ENCODE data around the gene TNPO2. TPM values are rescaled to one million over a fixed set of nuclear protein-coding genes. Genes with fewer than 3 reads are reported as not detected.

Gene TNPO2
- total and polyA plus RNA-seq, 2 experiments from 2014 or later = 37.1 to 83.0 TPM

DNA sequence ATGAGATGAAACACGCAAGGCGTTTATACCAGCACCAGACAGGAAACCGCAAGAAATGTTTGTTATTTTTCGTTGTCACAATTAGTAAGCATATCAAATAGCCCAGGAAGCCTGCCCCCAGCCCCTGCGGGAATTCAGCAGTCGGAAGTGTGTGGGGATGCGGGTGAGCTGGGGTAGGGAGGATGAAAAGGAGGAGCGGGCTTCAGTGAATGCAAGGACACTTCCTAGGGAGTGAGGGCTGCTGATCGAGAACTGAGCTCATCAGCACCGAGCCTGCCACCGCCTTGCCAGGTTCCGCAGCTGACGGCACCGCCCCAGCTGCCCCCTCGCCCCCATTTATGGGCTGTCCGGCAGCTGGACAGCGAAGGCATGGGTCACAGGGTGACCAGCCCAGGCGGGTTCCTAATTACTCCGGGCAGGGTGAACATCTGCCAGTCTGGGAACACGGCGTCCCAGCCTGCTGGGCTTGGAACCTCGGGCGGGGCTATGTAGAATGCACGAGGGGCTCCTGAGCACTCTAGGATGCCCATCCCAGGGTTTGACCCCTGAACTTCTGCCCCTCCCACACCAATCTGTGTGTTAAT, 26.3 kb upstream of the TNPO2 start:
- Histone ChIP-seq H2AFZ (0 out of 2 replicates have a peak overlapping the region, but pooled peaks have one; percentile 18), H3K36me3 (ENCODE audit: insufficient read depth) (no peaks in the 10 kb centered on the region), H3K9me2 (ENCODE audit: insufficient read depth) (no peaks in the 10 kb centered on the region), H3F3A (replicated peaks; ENCODE audit: low read depth) (no peaks in the 10 kb centered on the region), H3K4me3 (no peak overlapping the region), H4K20me1 (replicated peaks; ENCODE audit: insufficient read depth) (no peaks in the 10 kb centered on the region; the same call in 1 of the 2 replicates), H3K27ac (ENCODE audit: low read depth) (no peak overlapping the region), H3K27me3 (ENCODE audit: insufficient read depth) (peaks cover 11% of the 10 kb centered on the region; the same call in 1 of the 2 replicates), H3K4me1 (ENCODE audit: insufficient read depth) (no peaks in the 10 kb centered on the region; the same call in 1 of the 2 replicates), H3K79me2 (replicated peaks; ENCODE audit: insufficient read depth) (no peaks in the 10 kb centered on the region), H3K4me2 (no peak overlapping the region)
- no peak for ATAC-seq
- Mint-ChIP-seq H3K4me1 (peaks cover 14% of the 10 kb centered on the region; the same call in 2 of the 3 replicates), H3K27me3 (ENCODE audit: insufficient read depth, low read depth, poor library complexity) (peaks cover 18% of the 10 kb centered on the region), H3K4me3 (no peak overlapping the region; the same call in 2 of the 3 replicates), H3K36me3 (ENCODE audit: low read depth) (peaks cover 32% of the 10 kb centered on the region), H3K9me3 (no peaks in the 10 kb centered on the region), H3K27ac (no peak overlapping the region)
- peak; percentile 42 for DNase-seq (ENCODE audit: low spot score)
- TF ChIP-seq, protein P1, sequence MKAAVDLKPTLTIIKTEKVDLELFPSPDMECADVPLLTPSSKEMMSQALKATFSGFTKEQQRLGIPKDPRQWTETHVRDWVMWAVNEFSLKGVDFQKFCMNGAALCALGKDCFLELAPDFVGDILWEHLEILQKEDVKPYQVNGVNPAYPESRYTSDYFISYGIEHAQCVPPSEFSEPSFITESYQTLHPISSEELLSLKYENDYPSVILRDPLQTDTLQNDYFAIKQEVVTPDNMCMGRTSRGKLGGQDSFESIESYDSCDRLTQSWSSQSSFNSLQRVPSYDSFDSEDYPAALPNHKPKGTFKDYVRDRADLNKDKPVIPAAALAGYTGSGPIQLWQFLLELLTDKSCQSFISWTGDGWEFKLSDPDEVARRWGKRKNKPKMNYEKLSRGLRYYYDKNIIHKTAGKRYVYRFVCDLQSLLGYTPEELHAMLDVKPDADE (IDR thresholded peaks at IDR 0.05) = no peak
- TF ChIP-seq JUNB (IDR thresholded peaks at IDR 0.05; ENCODE audit: unreplicated experiment) (no peak), NANOG (IDR thresholded peaks at IDR 0.05; ENCODE audit: borderline replicate concordance) (no peak), ZNF331 (CRISPR knock-in tag; IDR thresholded peaks at IDR 0.05; ENCODE audit: low read depth) (no peak), EZH2 (IDR thresholded peaks at IDR 0.05; ENCODE audit: low read depth, unreplicated experiment) (no peak), POLR2AphosphoS5 (IDR thresholded peaks at IDR 0.05; ENCODE audit: low read depth) (no peak), EZH2phosphoT487 (IDR thresholded peaks at IDR 0.05; ENCODE audit: unreplicated experiment) (no peak), STAT1 (IDR thresholded peaks at IDR 0.05; ENCODE audit: unreplicated experiment) (no peak), ZNF114 (CRISPR knock-in tag; IDR thresholded peaks at IDR 0.05) (no peak), CREB1 (CRISPR knock-in tag; IDR thresholded peaks at IDR 0.05; ENCODE audit: low read depth) (no peak)
- TF ChIP-seq, protein P2, sequence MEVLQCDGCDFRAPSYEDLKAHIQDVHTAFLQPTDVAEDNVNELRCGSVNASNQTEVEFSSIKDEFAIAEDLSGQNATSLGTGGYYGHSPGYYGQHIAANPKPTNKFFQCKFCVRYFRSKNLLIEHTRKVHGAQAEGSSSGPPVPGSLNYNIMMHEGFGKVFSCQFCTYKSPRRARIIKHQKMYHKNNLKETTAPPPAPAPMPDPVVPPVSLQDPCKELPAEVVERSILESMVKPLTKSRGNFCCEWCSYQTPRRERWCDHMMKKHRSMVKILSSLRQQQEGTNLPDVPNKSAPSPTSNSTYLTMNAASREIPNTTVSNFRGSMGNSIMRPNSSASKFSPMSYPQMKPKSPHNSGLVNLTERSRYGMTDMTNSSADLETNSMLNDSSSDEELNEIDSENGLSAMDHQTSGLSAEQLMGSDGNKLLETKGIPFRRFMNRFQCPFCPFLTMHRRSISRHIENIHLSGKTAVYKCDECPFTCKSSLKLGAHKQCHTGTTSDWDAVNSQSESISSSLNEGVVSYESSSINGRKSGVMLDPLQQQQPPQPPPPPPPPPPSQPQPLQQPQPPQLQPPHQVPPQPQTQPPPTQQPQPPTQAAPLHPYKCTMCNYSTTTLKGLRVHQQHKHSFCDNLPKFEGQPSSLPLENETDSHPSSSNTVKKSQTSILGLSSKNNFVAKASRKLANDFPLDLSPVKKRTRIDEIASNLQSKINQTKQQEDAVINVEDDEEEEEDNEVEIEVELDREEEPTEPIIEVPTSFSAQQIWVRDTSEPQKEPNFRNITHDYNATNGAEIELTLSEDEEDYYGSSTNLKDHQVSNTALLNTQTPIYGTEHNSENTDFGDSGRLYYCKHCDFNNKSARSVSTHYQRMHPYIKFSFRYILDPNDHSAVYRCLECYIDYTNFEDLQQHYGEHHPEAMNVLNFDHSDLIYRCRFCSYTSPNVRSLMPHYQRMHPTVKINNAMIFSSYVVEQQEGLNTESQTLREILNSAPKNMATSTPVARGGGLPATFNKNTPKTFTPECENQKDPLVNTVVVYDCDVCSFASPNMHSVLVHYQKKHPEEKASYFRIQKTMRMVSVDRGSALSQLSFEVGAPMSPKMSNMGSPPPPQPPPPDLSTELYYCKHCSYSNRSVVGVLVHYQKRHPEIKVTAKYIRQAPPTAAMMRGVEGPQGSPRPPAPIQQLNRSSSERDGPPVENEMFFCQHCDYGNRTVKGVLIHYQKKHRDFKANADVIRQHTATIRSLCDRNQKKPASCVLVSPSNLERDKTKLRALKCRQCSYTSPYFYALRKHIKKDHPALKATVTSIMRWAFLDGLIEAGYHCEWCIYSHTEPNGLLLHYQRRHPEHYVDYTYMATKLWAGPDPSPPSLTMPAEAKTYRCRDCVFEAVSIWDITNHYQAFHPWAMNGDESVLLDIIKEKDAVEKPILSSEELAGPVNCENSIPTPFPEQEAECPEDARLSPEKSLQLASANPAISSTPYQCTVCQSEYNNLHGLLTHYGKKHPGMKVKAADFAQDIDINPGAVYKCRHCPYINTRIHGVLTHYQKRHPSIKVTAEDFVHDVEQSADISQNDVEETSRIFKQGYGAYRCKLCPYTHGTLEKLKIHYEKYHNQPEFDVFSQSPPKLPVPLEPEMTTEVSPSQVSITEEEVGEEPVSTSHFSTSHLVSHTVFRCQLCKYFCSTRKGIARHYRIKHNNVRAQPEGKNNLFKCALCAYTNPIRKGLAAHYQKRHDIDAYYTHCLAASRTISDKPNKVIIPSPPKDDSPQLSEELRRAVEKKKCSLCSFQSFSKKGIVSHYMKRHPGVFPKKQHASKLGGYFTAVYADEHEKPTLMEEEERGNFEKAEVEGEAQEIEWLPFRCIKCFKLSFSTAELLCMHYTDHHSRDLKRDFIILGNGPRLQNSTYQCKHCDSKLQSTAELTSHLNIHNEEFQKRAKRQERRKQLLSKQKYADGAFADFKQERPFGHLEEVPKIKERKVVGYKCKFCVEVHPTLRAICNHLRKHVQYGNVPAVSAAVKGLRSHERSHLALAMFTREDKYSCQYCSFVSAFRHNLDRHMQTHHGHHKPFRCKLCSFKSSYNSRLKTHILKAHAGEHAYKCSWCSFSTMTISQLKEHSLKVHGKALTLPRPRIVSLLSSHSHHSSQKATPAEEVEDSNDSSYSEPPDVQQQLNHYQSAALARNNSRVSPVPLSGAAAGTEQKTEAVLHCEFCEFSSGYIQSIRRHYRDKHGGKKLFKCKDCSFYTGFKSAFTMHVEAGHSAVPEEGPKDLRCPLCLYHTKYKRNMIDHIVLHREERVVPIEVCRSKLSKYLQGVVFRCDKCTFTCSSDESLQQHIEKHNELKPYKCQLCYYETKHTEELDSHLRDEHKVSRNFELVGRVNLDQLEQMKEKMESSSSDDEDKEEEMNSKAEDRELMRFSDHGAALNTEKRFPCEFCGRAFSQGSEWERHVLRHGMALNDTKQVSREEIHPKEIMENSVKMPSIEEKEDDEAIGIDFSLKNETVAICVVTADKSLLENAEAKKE (CRISPR knock-in tag; IDR thresholded peaks at IDR 0.05) = no peak
- TF ChIP-seq, protein P3, sequence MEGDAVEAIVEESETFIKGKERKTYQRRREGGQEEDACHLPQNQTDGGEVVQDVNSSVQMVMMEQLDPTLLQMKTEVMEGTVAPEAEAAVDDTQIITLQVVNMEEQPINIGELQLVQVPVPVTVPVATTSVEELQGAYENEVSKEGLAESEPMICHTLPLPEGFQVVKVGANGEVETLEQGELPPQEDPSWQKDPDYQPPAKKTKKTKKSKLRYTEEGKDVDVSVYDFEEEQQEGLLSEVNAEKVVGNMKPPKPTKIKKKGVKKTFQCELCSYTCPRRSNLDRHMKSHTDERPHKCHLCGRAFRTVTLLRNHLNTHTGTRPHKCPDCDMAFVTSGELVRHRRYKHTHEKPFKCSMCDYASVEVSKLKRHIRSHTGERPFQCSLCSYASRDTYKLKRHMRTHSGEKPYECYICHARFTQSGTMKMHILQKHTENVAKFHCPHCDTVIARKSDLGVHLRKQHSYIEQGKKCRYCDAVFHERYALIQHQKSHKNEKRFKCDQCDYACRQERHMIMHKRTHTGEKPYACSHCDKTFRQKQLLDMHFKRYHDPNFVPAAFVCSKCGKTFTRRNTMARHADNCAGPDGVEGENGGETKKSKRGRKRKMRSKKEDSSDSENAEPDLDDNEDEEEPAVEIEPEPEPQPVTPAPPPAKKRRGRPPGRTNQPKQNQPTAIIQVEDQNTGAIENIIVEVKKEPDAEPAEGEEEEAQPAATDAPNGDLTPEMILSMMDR (conservative IDR thresholded peaks at IDR 0.05; ENCODE audit: low read depth in 2 of 2) = no peak
- TF ChIP-seq, protein P4, sequence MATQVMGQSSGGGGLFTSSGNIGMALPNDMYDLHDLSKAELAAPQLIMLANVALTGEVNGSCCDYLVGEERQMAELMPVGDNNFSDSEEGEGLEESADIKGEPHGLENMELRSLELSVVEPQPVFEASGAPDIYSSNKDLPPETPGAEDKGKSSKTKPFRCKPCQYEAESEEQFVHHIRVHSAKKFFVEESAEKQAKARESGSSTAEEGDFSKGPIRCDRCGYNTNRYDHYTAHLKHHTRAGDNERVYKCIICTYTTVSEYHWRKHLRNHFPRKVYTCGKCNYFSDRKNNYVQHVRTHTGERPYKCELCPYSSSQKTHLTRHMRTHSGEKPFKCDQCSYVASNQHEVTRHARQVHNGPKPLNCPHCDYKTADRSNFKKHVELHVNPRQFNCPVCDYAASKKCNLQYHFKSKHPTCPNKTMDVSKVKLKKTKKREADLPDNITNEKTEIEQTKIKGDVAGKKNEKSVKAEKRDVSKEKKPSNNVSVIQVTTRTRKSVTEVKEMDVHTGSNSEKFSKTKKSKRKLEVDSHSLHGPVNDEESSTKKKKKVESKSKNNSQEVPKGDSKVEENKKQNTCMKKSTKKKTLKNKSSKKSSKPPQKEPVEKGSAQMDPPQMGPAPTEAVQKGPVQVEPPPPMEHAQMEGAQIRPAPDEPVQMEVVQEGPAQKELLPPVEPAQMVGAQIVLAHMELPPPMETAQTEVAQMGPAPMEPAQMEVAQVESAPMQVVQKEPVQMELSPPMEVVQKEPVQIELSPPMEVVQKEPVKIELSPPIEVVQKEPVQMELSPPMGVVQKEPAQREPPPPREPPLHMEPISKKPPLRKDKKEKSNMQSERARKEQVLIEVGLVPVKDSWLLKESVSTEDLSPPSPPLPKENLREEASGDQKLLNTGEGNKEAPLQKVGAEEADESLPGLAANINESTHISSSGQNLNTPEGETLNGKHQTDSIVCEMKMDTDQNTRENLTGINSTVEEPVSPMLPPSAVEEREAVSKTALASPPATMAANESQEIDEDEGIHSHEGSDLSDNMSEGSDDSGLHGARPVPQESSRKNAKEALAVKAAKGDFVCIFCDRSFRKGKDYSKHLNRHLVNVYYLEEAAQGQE (IDR thresholded peaks at IDR 0.05; ENCODE audit: unreplicated experiment) = no peak

Measured in GM23338 (cell line).